GM03348 (cell line): ENCODE measurements around the gene EIF2S1.
"Not testable (repeated sequence)": the region's sequence is repeated elsewhere in the genome, so short reads cannot be mapped to it uniquely, and the experiment has no call there.

Experiments used
- DNase-seq: peaks from one replicate; pipeline ENCODE4 v3.0.0; 2012; ENCODE audit warnings: low spot score

Gene EIF2S1

DNA sequence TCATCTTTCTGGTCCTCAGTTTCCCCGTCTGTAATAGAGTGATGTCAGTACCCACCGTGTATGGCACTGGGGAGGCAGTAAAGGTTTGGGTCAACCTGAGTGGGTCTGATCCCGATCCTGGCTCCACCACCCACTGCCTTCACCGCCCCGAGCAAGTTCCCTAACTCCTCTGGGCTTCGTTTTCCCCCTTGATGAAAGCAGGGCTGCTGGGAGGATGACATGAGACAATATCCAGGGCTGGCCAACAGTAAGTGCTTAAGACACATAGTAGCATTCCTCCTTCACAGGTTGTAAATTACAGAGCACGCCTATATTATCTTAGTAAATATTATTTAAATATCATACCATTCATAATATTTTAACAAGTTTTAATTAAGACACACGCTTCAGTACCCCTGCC lies 51.2 kb downstream of the EIF2S1 start:
- no peak for DNase-seq

GRCh38 chr14:67411820-67412421 lies 51.8 kb downstream of the EIF2S1 start, which contains the start of gene PLEK2:
Gene PLEK2 (minus strand): TSS chr14:67412165. CDS start chr14:67412059, 106 bp downstream.
- peak; percentile 76 for DNase-seq

DNA sequence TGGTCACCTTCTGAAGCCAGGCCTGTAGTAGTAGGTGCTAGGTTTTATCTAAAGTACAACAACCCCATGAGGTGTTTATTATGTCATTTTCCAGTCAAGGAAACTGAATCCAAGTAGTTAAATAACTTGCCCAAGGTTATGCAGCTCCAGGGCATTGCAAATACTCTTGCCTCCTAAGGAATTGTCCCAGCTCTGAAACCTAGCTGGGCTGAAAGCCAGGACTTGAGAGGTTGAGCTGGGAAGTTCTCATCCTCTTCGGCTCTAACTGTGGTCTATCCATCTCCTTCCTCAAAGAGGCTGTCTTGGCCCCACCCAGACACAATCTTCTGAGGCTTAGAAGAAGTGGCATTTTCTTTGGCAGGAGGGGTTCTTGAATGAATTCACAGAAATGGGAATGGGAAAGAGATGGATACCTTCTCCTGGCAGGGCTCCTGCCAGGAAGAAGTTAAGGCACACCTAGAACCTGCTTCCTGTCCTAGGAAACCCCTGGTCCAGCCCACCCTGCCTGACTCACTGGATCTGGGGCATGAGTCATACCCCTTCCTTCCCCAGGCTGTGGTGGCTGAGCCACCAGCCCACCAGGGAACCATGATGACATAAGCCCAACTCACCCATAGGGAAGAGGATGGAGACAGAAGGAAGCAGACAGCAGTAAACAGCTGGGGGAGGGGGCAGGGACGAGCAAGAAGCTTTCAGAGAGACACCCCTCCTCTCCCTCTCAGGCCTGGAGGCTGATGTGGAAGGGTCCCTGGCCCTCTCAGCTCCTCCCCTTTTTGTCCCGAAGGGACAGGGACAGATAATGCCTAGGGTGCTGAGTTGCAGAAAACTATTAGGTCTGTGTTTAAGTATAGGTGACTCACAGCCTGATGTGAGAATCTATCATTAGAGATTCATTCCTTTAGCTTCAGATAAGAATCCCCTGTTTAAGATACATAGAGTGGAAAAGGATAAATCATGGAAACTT lies 54.0 kb downstream of the EIF2S1 start:
- DNase-seq: peak; percentile 74

GRCh38 chr14:67415610-67416009 lies 55.5 kb downstream of the EIF2S1 start:
- DNase-seq: not testable (repeated sequence)

- no peak for DNase-seq
These were observed 56.0 kb downstream of the EIF2S1 start for GRCh38 chr14:67416085-67416484.

- no peak for DNase-seq
These were observed 56.7 kb downstream of the EIF2S1 start for GRCh38 chr14:67416810-67417209.

GRCh38 chr14:67417633-67418032 lies 57.5 kb downstream of the EIF2S1 start:
- DNase-seq: no peak

- no peak for DNase-seq
These were observed 58.5 kb downstream of the EIF2S1 start for GRCh38 chr14:67418401-67419191.

DNA sequence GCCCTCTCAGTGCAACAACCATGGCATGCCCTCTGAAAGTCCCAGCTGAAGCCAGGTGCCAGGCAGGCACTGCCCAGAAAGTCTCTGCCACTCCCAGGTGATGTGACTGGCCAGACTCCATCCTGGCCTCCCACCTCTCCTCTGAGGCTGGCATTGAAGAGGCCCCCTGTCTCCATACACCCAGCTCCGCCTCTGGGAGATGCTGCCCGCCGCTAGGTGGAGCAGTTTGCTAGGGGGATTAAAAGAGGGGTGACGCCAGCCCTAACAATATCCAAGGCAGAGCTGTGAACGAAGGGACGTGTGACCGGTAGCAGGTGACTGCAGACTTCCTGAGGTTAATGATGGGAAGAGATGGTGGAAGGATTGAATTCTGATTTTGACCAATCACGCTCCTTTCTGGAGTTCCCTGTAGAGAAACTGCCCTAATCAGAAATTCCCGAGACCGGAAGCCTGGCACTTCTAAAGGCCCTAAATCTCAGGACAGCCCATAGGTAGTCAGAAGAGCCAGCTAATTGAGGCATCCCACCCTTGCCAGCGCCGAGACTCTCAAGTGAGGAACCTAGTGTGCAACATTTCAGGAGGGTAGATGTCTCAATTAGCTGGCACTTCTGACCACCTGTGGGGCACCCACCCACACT lies 60.1 kb downstream of the EIF2S1 start:
- no peak for DNase-seq

- no peak for DNase-seq
These were observed 61.5 kb downstream of the EIF2S1 start for GRCh38 chr14:67421356-67422224.

- no peak for DNase-seq
These were observed 63.3 kb downstream of the EIF2S1 start for GRCh38 chr14:67423424-67423823.

DNA sequence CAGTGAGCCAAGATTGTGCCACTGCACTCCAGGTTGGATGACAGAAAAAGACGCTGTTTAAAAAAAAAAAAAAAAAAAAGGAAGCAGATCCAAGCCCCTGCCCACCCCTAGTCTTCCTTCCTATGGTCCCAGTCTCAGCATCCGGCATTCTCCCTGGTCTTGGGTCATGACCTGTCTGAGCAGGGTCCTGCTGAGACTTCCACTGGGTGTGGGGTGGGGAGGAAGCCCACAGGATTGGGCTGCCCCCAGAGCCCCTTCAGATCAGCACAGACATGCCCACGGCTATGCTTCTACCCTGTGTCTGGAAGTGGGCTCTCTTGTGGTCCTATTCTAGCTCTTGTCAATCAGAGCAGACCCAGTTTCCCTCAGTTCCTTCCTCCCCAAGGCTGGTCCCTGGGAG lies 64.4 kb downstream of the EIF2S1 start:
- DNase-seq: no peak

DNA sequence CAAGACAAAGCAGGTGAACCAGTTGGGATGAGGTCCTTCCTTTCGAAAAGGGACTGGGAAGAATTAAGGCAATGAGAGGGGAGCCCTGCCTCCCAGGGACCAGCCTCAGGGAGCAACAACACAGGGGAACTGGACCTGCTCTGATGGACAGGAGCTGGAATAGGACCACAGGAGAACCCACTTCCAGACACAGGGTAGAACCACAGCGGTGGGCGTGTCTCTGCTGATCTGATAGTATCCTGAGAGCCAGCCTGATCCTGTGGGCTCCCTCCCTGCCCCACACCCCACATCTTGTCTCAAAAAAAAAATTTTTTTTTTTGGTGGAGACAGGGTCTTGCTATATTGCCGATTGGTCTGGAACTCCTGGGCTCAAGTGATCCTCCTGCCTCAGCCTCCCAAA lies 65.5 kb downstream of the EIF2S1 start:
- no peak for DNase-seq

- no peak for DNase-seq
These were observed 66.0 kb downstream of the EIF2S1 start for GRCh38 chr14:67426161-67426560.

DNA sequence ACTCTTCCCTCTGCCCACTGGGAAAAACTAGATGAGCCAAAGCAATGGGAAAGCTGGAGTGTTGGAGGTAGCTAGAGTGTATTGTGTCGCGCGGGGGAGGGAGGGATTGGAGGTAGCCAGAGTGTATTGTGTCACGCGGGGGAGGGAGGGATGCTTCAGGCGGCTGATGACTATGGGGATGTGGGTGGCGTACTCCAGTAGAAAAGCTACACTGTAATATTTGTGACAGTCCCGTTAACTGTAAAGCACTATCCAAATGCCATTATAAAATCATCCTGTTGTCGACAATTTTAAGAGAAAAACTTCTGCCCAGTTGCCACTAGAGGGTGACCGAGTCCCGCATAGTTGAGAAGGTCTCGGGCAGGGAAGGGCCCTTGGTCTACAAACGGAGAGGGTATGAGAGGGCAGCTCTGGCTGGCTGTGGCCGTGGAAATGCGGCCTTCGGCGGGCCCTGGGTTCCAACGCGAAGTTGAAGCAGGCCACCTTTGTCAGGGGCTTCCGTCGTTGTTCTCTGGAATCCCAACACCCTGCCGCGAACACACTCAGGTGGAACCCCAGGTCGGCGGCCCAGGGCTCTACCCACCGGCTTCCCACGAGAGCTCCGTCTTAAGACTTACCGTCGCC lies 67.0 kb downstream of the EIF2S1 start:
- peak; percentile 91 for DNase-seq

GRCh38 chr14:67428501-67429031 lies 68.4 kb downstream of the EIF2S1 start:
- peak; percentile 67 for DNase-seq

DNA sequence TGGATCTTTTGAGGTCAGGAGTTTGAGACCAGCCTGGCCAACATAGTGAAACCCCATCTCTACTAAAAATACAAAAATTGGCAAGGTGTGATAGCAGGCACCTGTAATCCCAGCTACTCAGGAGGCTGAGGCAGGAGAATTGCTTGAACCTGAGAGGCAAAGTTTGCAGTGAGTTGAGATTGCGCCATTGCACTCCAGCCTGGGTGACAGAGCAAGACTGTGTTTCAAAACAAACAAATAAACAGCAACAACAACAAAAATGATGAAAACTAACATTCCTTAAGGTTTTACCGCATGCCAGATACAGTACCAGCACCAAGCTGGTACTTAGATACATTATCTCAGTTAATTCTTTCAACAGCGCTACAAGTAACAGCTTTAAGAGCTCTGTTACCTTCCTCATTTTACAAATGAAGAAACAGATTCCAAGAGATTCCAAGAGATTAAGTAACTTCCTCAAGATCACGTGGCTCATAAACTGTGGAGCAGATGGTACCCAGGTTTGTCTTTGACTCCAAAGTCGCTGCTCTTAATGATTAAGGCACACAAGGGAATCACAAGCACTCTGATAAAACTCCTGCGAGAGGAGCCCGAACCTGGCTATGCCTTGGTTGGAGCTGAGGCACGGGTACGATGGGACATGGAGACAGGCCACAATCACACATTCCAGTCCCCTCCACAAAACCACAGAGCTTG lies 69.5 kb downstream of the EIF2S1 start:
- DNase-seq: peak; percentile 40

GRCh38 chr14:67432050-67432564 lies 72.0 kb downstream of the EIF2S1 start:
- no peak for DNase-seq

DNA sequence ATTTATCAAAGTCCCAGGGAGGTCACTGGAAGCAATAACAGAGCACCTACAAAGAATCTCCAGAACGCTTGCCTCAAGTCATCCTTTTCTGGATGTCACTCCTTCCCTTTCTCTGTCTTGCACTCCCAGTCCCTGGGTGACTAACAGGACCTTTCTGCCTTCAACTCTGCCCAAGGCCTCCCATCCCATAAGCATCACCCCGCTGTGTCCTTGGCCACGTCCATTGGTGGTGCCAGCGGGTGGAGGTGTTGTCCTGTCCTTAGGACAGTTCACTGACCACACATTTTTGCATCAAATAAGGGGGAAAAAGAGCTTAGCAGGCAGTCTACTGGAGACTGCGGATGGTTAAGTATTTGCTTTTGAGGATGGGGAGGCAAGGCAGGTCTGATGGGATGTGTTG lies 75.5 kb downstream of the EIF2S1 start:
- DNase-seq: no peak
